ENCODE measurements around the gene AKNAD1.

- TF ChIP-seq CTCF (conservative IDR thresholded peaks at IDR 0.05; ENCODE audit: low read length) = no peak
- no peak for TF ChIP-seq EZH2phosphoT487 (IDR thresholded peaks at IDR 0.05; ENCODE audit: borderline replicate concordance, low read depth, low read length)
Observed at GRCh38 chr1:108882837-108883236, 25.9 kb upstream of the AKNAD1 start.
